ENCODE data around the gene EHD1.

Gene EHD1

GRCh38 chr11:64902102-64902900, 23.9 kb upstream of the EHD1 start:
- DNase-seq, result no peak
- no peaks in the 10 kb centered on the region for H4K20me1 ChIP-seq (ENCODE audit: insufficient read depth, low read length)
- no peaks in the 10 kb centered on the region for H3K4me1 ChIP-seq (ENCODE audit: low read length)
- H3K4me3 ChIP-seq (ENCODE audit: low read length), result no peak overlapping the region
- no peaks in the 10 kb centered on the region; the same call in 1 of the 2 replicates for H3K36me3 ChIP-seq (replicated peaks; ENCODE audit: insufficient read depth, low read length)
- no peak overlapping the region for H3K27ac ChIP-seq (ENCODE audit: low read length)
- no peaks in the 10 kb centered on the region for H3K79me2 ChIP-seq (ENCODE audit: low read length)
- no peak overlapping the region for H2AFZ ChIP-seq (ENCODE audit: low read length)
- TF ChIP-seq CTCF (IDR thresholded peaks at IDR 0.05; ENCODE audit: low read length) (no peak), EZH2phosphoT487 (IDR thresholded peaks at IDR 0.05; ENCODE audit: low read length) (no peak), EZH2 (optimal IDR thresholded peaks at IDR 0.05; ENCODE audit: low read depth, low read length) (no peak)
- H3K9ac ChIP-seq (ENCODE audit: low read length), result no peak overlapping the region
- H3K4me2 ChIP-seq (ENCODE audit: low read depth, low read length), result no peak overlapping the region
- H3K9me2 ChIP-seq (replicated peaks; ENCODE audit: insufficient read depth, low read length), result no peaks in the 10 kb centered on the region
- no peaks in the 10 kb centered on the region for H3F3A ChIP-seq (ENCODE audit: insufficient read depth, low read length)
- H3K27me3 ChIP-seq (replicated peaks; ENCODE audit: insufficient read depth, low read length), result no peaks in the 10 kb centered on the region
- no peaks in the 10 kb centered on the region for H3K9me3 ChIP-seq (replicated peaks; ENCODE audit: insufficient read depth, low read length)

- no peaks in the 10 kb centered on the region; the same call in 1 of the 2 replicates for H3K36me3 ChIP-seq (replicated peaks; ENCODE audit: insufficient read depth, low read length)
- no peak overlapping the region for H3K9ac ChIP-seq (ENCODE audit: low read length)
- no peaks in the 10 kb centered on the region for H3K4me1 ChIP-seq (ENCODE audit: low read length)
- H2AFZ ChIP-seq (ENCODE audit: low read length), result no peak overlapping the region
- no peaks in the 10 kb centered on the region for H3K79me2 ChIP-seq (ENCODE audit: low read length)
- H4K20me1 ChIP-seq (ENCODE audit: insufficient read depth, low read length), result no peaks in the 10 kb centered on the region
- H3K27me3 ChIP-seq (replicated peaks; ENCODE audit: insufficient read depth, low read length), result no peaks in the 10 kb centered on the region
- no peak for TF ChIP-seq EZH2 (optimal IDR thresholded peaks at IDR 0.05; ENCODE audit: low read depth, low read length)
- no peak for TF ChIP-seq EZH2phosphoT487 (IDR thresholded peaks at IDR 0.05; ENCODE audit: low read length)
- no peak for TF ChIP-seq CTCF (IDR thresholded peaks at IDR 0.05; ENCODE audit: low read length)
- no peaks in the 10 kb centered on the region for H3K9me3 ChIP-seq (replicated peaks; ENCODE audit: insufficient read depth, low read length)
- no peaks in the 10 kb centered on the region for H3F3A ChIP-seq (ENCODE audit: insufficient read depth, low read length)
- no peak overlapping the region for H3K4me2 ChIP-seq (ENCODE audit: low read depth, low read length)
- H3K27ac ChIP-seq (ENCODE audit: low read length), result no peak overlapping the region
- DNase-seq, result no peak
- no peak overlapping the region for H3K4me3 ChIP-seq (ENCODE audit: low read length)
- H3K9me2 ChIP-seq (replicated peaks; ENCODE audit: insufficient read depth, low read length), result no peaks in the 10 kb centered on the region
These were observed 22.4 kb upstream of the EHD1 start for GRCh38 chr11:64900774-64901173.

- H2AFZ ChIP-seq (ENCODE audit: low read length), result no peak overlapping the region
- no peak for DNase-seq
These were observed 21.9 kb upstream of the EHD1 start for GRCh38 chr11:64900263-64900678.

More at GRCh38 chr11:64900263-64900678, 21.9 kb upstream of the EHD1 start:
- no peaks in the 10 kb centered on the region for H3F3A ChIP-seq (ENCODE audit: insufficient read depth, low read length)
- H3K9me2 ChIP-seq (replicated peaks; ENCODE audit: insufficient read depth, low read length), result no peaks in the 10 kb centered on the region
- H3K4me3 ChIP-seq (ENCODE audit: low read length), result no peak overlapping the region
- no peaks in the 10 kb centered on the region for H3K9me3 ChIP-seq (replicated peaks; ENCODE audit: insufficient read depth, low read length)
- no peaks in the 10 kb centered on the region for H3K4me1 ChIP-seq (ENCODE audit: low read length)
- no peak overlapping the region for H3K9ac ChIP-seq (ENCODE audit: low read length)
- no peak overlapping the region for H3K4me2 ChIP-seq (ENCODE audit: low read depth, low read length)
- no peaks in the 10 kb centered on the region for H3K79me2 ChIP-seq (ENCODE audit: low read length)
- H3K36me3 ChIP-seq (replicated peaks; ENCODE audit: insufficient read depth, low read length), result no peaks in the 10 kb centered on the region; the same call in 1 of the 2 replicates
- no peaks in the 10 kb centered on the region for H3K27me3 ChIP-seq (replicated peaks; ENCODE audit: insufficient read depth, low read length)
- no peak for TF ChIP-seq CTCF (IDR thresholded peaks at IDR 0.05; ENCODE audit: low read length)
- no peak for TF ChIP-seq EZH2phosphoT487 (IDR thresholded peaks at IDR 0.05; ENCODE audit: low read length)
- no peak for TF ChIP-seq EZH2 (optimal IDR thresholded peaks at IDR 0.05; ENCODE audit: low read depth, low read length)
- H4K20me1 ChIP-seq (ENCODE audit: insufficient read depth, low read length), result no peaks in the 10 kb centered on the region
- H3K27ac ChIP-seq (ENCODE audit: low read length), result no peak overlapping the region

Measured in MM.1S (cell line).